Right ventricle myocardium superior (tissue), 1 donor: ENCODE data around the gene NDUFS6. TPM values are rescaled to one million over a fixed set of nuclear protein-coding genes. Genes with fewer than 3 reads are reported as not detected.
A peak's percentile ranks its signal among the peaks of the same experiment; 100 is the strongest.
"Not testable (repeated sequence)": the region's sequence is repeated elsewhere in the genome, so short reads cannot be mapped to it uniquely, and the experiment has no call there.

ENCODE experiments used
- ATAC-seq: fragments of 200-7000 bp; cut with Tn5 transposase; one replicate; pipeline ENCODE4 v1.9.1; 2020; ENCODE audit warnings: mild to moderate bottlenecking; ENCODE audit not compliant: poor library complexity
- DNase-seq: peaks from one replicate; pipeline ENCODE4 v3.0.0-alpha.2; 2020
- intact Hi-C: fragments of 100-400 bp; cut with DNase I; formaldehyde crosslinking; loops from one replicate; pipeline ENCODE4 v1.11.2; 2022
- total RNA-seq: library from RNA; stranded (reverse); fragmentation: NEBNext Ultra II Directional; extraction: Animal tissue kit (Norgen Biotek cat#: 25700); gene quantifications from one replicate; pipeline ENCODE4 v1.2.1, GENCODE V29; 2021
- donor health status: DM: no; HTN: yes; CAD: no; lungs with severe emphysema.

NDUFS6 gene
- total RNA-seq, 1 donor from 2014 or later: 126 TPM

- intact Hi-C loops: no loop called here
- ATAC-seq (no peak), DNase-seq (peak; percentile 35)
Measured at GRCh38 chr5:1793301-1793740, 7.9 kb upstream of the NDUFS6 start.

DNA sequence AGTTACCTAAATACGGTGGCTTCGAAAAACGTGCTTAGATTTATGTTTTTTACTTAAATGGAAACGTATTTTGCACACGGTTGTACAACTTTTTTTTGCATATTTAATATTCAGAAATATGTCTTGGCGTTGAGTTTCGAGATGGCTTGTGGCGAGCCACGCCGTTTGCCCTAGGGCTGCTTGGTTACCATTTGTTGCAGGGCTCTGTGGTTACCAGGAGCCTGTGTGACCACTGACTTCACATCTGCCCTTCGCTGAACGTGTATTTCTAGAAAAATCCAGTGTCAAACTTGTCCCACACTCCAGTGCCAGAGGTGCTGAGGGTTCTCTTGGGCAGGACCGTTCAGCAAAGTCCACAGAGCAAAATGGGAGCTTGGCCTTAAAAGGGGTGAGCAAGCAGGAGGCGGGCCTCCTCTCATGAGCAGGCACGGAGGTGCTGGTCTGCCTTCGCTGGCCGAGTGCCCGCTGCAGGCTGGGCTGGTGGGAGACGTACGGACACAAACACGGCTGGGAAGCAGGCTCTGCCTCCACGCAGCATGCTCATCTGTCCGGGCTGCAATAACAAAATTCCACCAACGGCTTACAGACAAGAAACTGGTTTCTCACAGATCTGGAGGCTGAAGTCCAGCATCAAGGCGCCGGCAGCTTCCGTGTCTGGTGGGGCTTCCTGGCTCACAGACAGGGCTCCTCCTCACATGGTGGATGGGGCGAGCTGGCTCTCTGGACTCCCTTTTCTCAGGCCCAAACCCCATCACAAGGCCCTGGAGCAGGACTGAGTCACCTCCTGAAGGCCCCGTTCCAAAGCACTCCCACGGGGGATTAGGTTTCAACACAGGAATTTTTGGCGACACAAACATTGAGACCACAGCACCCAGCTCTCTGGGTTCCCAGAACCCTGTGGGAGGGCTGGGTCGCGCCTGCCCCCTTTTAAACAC lies 7.0 kb upstream of the NDUFS6 start:
- ATAC-seq: no peak
- peak; percentile 38 for DNase-seq
- intact Hi-C loops: no loop called here

DNA sequence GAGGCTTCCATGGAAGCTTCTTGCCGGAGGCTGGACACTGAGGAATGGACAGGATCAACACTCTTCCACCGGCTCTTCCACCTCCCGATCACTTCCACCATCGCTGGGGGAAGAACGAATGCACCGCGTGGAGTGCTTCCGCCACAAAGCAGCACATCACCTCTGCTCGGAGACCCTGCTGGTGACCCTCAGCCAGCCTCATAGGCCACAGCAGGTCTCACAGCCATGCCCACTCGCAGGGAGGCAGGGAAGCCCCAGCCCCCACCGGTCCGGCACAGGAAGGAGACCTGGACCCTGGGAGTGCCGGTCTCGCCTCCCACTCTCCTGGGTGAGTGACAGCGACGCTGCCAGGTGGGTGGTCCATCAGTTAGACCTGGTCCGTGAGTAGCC lies 6.3 kb upstream of the NDUFS6 start:
- intact Hi-C loops: no loop called here
- ATAC-seq (no peak), DNase-seq (peak; percentile 37)

DNA sequence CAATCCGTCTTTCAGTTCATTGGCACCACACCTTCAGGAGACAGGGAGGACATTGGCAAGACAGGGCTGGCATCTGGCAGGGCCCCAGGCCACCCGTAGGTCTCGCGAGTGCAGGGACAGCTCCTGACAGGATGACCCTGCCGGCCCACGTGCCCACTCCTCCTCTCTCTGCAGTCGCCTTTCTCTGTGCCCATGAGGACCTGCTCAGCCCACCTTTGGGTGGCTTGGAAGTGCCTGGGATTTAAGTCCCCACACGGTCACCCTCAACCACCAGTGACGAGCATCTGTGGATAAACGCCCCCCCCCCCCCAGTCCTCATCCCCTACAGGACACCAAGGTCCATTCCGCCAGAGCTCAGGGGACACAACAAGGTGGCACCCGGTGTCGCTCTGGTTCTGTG lies 5.7 kb upstream of the NDUFS6 start:
- intact Hi-C loops: no loop called here
- ATAC-seq (no peak), DNase-seq (peak; percentile 30)

DNA sequence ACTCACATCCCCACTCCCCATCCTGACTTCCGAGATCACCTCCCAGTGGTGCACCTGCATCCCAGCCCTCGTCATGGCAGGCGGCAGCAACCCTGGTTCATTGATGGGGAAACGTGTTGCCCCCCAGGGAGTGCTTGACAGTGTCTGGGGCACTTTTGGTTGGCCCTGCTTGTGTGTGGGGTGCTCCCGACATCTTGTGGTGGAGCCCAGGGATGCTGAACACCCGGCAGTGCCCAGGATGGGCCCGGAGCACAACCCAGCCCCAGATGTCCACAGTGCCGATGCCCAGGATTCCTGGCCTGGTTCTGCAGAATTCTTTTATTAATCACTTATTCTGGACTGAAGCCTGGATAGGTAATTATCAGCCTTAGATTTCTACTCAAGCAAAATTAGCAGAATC lies 5.3 kb upstream of the NDUFS6 start:
- intact Hi-C loops: no loop called here
- DNase-seq (no peak), ATAC-seq (no peak)

DNA sequence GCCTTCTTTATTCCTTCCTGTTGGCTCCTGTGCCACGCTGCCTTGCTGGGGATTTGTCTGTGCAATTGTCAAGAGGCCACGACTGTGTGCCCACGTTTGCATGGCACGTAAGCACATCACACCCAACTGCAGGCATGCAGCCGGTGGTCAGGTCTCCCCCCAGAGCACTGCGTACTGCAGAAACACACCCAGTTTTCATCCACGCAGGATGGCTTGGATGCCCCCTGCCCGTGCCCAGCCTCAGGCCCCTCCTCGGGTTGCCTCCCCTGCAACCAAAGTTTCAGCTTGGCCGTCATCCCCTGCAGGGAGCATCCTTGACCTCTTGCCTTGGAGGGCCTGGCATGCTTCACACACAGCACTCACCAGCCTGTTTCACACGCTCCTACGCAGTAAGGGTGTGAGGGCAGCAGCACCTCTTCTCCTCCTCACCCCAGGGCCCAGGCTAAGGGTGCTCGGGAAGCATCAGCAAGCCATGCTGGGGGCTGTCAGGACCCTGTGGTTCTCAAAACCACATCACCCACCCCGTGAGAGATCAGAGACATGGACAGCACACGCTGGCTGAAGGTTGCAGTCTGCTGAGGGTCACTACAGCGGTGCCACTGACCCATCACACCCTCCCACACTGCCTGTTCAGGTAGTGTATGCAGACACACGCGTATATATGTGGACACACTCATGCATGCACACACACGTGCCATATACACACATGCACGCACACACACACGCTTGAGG lies 4.7 kb upstream of the NDUFS6 start:
- ATAC-seq (no peak), DNase-seq (peak; percentile 28)
- intact Hi-C loops: no loop called here

- intact Hi-C loops: no loop called here
- DNase-seq: no peak
- no peak for ATAC-seq
Measured at GRCh38 chr5:1797103-1797800, 4.0 kb upstream of the NDUFS6 start.

DNA sequence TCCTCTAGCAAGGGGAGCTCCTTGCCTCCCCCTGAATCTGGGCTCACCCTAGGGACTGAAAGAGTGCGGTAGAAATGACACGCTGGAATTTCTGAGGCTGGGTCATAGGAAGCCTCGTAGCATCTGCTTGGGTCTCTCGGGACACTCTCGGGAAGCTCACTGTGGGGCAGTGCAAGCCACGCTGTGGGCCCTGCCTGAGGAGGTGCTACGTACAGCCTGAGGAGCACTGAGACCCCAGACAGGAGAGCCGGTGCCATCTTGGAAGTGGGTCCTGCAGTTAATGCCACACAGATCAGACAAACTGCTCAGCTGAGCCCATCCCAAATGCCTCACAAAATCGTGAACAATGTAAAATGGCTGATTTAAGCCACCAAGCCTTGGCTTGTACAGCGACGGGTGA lies 3.4 kb upstream of the NDUFS6 start:
- intact Hi-C loops: no loop called here
- ATAC-seq (no peak), DNase-seq (no peak)

GRCh38 chr5:1798589-1798988 lies 2.6 kb upstream of the NDUFS6 start:
- DNase-seq, ATAC-seq, intact Hi-C loops: not testable (repeated sequence)

GRCh38 chr5:1799110-1799601 lies 2.1 kb upstream of the NDUFS6 start:
- intact Hi-C loops: no loop called here
- no peak for DNase-seq
- peak; percentile 14 for ATAC-seq

- peak; percentile 92 for ATAC-seq
- intact Hi-C loops: loop anchor here (5.0 kb wide), 1 partner anchor 147 kb away; no protein-coding TSS in a partner anchor
- DNase-seq: peak; percentile 97
Measured at GRCh38 chr5:1799602-1800471, 1.4 kb upstream of the NDUFS6 start, which contains the start of gene MRPL36. Gene MRPL36, minus strand, starts transcription at chr5:1799837. Its CDS starts 902 bp downstream, at chr5:1798935.

DNA sequence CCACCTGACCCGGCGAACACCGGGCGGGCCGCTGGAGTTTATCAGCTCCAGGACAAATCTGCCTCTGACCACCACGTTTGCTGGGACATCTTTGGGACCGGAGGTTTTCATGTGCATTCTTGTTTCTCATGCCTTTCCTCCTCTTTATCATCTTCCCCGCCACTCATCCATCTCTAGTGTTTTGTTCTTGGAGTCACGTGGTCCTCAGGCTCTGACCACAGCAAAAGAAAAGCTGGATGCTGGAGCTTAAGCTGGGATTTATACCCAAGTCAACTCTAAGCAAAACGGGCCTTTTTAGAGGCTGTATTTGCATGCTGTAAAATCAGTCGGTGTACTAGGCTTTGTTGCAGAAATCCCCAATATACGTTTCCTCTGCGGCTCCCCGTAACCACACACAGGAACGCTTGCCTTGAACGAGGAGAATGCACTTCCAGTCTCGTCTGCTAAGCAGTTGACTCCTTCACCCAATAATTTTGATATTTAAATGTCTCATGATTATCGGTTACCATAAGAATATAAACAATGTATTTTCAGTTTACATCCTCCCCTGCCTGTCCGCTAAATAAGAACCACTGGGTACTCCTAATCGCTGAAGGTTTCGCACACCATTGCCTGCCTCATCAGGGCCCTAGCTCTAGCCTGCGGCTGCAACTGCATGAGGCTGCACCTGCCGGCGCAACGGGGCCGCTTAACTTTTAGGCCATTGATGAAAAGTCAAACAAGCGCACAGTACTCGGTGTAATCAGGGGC lies 560 bp upstream of the NDUFS6 start:
- ATAC-seq: peak; percentile 41
- intact Hi-C loops: loop anchor here (5.0 kb wide), 1 partner anchor 147 kb away; no protein-coding TSS in a partner anchor
- DNase-seq: peak; percentile 46

- ATAC-seq (no peak), DNase-seq (no peak)
- intact Hi-C loops: loop anchor here (5.0 kb wide), 1 partner anchor 145 kb away; no protein-coding TSS in a partner anchor
Measured at GRCh38 chr5:1801967-1802295, 724 bp downstream of the NDUFS6 start.

GRCh38 chr5:1803192-1803591 lies 2.0 kb downstream of the NDUFS6 start:
- ATAC-seq: no peak
- no peak for DNase-seq
- intact Hi-C loops: loop anchor here (5.0 kb wide), 1 partner anchor 144 kb away; no protein-coding TSS in a partner anchor

- DNase-seq (peak; percentile 47), ATAC-seq (peak; percentile 13)
- intact Hi-C loops: loop anchor here (5.0 kb wide), 1 partner anchor 143 kb away; no protein-coding TSS in a partner anchor
Measured at GRCh38 chr5:1804001-1804690, 2.9 kb downstream of the NDUFS6 start.

- ATAC-seq: no peak
- intact Hi-C loops: no loop called here
- no peak for DNase-seq
Measured at GRCh38 chr5:1805326-1805725, 4.1 kb downstream of the NDUFS6 start.

DNA sequence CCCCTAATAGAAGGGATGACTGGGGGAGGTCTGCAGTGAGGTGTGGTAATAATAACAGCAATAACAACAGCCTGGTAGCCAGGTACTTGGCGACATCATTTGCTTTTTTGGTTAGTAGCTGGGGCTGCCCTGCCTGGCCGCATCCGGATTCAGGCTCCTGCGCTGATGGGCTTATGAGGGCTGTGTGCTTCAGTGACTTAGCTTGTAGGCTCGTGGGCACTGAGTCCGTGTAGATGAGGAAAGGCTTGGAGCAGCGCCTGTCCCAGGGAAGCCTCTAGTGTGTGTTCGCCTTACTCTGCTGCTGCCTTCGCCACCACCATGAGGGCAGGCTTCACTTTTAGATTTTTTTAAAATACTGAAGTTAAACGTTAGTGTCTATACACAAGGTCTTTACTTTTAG lies 4.5 kb downstream of the NDUFS6 start:
- DNase-seq (no peak), ATAC-seq (no peak)
- intact Hi-C loops: no loop called here
